Neutrophil (primary cell): Measurements from ENCODE around the gene SHC2.
"Not testable (repeated sequence)": the region's sequence is repeated elsewhere in the genome, so short reads cannot be mapped to it uniquely, and the experiment has no call there.

ENCODE experiments used
- H3K27ac ChIP-seq: fragments of 200-600 bp; sonication (generic); 2 replicates; pipeline ENCODE4 v1.5.1; 2016; ENCODE audit warnings: mild to moderate bottlenecking, moderate library complexity
- H3K27me3 ChIP-seq: fragments of 200-600 bp; sonication (generic); 2 replicates; pipeline ENCODE4 v1.6.0; 2016; ENCODE audit warnings: mild to moderate bottlenecking
- H3K36me3 ChIP-seq: fragments of 200-600 bp; sonication (generic); 2 replicates; pipeline ENCODE4 v1.5.1; 2017
- H3K4me1 ChIP-seq, 2 experiments: fragments of 200-600 bp in 1 of 2; sonication (generic) in 1 of 2; 1 replicate in 1 of 2; 2 replicates in 1 of 2; pipeline versions ENCODE4 v1.5.1 to v1.6.1; 2013 to 2016; ENCODE audit warnings: low read depth in 1 of 2, low read length in 1 of 2, mild to moderate bottlenecking in 1 of 2, moderate library complexity in 1 of 2; ENCODE audit not compliant: control insufficient read depth in 1 of 2, insufficient read depth in 1 of 2
- H3K4me3 ChIP-seq, 2 experiments: fragments of 200-600 bp in 1 of 2; sonication (generic) in 1 of 2; 1 replicate in 1 of 2; 2 replicates in 1 of 2; pipeline ENCODE4 v1.5.1; 2013 to 2016; ENCODE audit warnings: low read depth in 1 of 2, low read length in 1 of 2, mild to moderate bottlenecking in 1 of 2, moderate library complexity in 1 of 2
- H3K9me3 ChIP-seq: fragments of 200-600 bp; sonication (generic); 2 replicates; pipeline ENCODE4 v1.5.1; 2016
- CTCF ChIP-seq: fragments of 200-600 bp; sonication (generic); IDR thresholded peaks from 2 replicates; pipeline ENCODE4 v1.5.1; 2016; ENCODE audit warnings: antibody characterized with exemption

SHC2 gene

DNA sequence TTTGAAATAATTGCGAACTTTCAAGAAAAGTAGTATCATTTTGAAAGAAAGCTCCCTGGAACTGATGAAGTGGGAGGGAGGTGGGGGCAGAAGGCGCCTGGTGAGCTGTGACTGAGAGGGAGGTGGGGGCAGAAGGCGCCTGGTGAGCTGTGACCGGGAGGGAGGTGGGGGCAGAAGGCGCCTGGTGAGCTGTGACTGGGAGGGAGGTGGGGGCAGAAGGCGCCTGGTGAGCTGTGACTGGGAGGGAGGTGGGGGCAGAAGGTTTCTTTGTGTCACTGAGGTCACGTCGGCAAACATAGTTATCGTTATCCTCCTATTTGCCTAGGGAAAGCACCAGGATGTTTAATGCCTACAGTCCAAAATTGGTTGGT, 76.0 kb downstream of the SHC2 start:
- Histone ChIP-seq H3K27me3 (peaks cover 59% of the 10 kb centered on the region), H3K27ac (no peak overlapping the region), H3K9me3 (no peaks in the 10 kb centered on the region), H3K4me1 (no peaks in the 10 kb centered on the region), H3K36me3 (no peaks in the 10 kb centered on the region), H3K4me3 (no peak overlapping the region)
- no peak for TF ChIP-seq CTCF

DNA sequence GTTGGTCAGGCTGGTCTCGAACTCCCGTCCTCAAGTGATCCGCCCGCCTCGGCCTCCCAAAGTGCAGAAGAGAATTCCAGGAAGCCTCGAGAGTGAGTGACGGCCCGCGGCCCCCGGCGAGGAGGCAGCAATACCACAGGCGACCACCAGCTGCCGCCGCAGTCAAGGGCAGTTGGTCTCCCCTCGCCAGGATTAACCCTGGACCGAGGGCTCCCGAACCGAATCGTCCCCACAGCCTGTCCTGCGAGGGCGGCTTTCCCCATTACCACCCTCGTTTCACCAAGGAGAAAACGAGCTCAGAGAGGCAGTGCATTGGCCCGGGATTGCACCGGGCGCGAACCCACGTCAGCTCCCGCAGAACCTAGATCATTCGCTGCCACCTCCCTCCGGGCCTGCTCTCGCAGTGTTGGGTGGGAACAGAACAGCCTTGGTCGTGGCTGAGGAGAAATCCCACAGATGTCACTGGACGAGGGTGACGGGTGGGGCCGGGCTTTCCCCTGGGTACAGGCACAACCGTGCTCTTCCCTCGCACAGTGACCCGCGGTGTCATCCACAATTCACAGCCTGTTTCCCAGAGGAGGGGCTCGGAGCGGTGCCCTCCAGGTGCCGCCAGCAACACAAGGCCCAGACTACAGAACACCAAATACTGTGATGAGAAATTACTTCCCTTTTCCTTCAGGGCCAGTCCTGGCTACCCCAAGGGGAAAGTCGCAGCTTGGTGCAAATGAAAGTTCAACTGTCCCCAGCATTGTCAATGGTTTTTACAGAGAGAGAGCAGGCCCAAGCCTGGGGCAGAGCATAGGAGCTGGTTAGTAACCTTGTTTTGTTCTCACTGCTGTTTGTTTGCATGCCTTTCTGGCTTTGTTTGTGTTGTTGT, 76.7 kb downstream of the SHC2 start:
- Histone ChIP-seq H3K27ac (no peak overlapping the region), H3K9me3 (no peaks in the 10 kb centered on the region), H3K4me1 (no peaks in the 10 kb centered on the region), H3K36me3 (no peaks in the 10 kb centered on the region), H3K27me3 (peaks cover 54% of the 10 kb centered on the region), H3K4me3 (no peak overlapping the region)
- no peak for TF ChIP-seq CTCF

GRCh38 chr19:383040-383439, 77.8 kb downstream of the SHC2 start:
- Histone ChIP-seq H3K27ac (no peak overlapping the region), H3K36me3 (no peaks in the 10 kb centered on the region), H3K9me3 (no peaks in the 10 kb centered on the region), H3K4me3 (no peak overlapping the region), H3K4me1 (no peaks in the 10 kb centered on the region), H3K27me3 (peaks cover 47% of the 10 kb centered on the region)
- TF ChIP-seq CTCF, result no peak

- H3K4me3 ChIP-seq, H3K27ac ChIP-seq: not testable (repeated sequence)
Measured at GRCh38 chr19:382578-382977, 78.3 kb downstream of the SHC2 start.

DNA sequence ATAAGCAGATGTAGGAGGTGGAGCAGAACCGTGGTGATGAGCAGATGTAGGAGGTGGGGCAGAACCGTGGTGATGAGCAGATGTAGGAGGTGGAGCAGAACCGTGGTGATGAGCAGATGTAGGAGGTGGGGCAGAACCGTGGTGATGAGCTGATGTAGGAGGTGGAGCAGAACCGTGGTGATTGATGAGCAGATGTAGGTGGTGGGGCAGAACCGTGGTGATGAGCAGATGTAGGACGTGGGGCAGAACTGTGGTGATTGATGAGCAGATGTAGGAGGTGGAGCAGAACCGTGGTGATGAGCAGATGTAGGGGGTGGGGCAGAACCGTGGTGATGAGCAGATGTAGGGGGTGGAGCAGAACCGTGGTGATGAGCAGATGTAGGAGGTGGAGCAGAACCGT, 78.9 kb downstream of the SHC2 start:
- not testable (repeated sequence) for H3K27ac ChIP-seq, H3K4me1 ChIP-seq, H3K9me3 ChIP-seq, H3K4me3 ChIP-seq, H3K36me3 ChIP-seq
- peaks cover 41% of the 10 kb centered on the region for H3K27me3 ChIP-seq

More at GRCh38 chr19:382578-382977, 78.3 kb downstream of the SHC2 start:
- H3K27me3 ChIP-seq, result peaks cover 44% of the 10 kb centered on the region
- H3K4me1 ChIP-seq, H3K9me3 ChIP-seq, H3K36me3 ChIP-seq: not testable (repeated sequence)

- not testable (repeated sequence) for H3K4me3 ChIP-seq, H3K9me3 ChIP-seq, H3K36me3 ChIP-seq, H3K27ac ChIP-seq, H3K4me1 ChIP-seq
- peaks cover 33% of the 10 kb centered on the region for H3K27me3 ChIP-seq
Measured at GRCh38 chr19:380618-381219, 80.1 kb downstream of the SHC2 start.

DNA sequence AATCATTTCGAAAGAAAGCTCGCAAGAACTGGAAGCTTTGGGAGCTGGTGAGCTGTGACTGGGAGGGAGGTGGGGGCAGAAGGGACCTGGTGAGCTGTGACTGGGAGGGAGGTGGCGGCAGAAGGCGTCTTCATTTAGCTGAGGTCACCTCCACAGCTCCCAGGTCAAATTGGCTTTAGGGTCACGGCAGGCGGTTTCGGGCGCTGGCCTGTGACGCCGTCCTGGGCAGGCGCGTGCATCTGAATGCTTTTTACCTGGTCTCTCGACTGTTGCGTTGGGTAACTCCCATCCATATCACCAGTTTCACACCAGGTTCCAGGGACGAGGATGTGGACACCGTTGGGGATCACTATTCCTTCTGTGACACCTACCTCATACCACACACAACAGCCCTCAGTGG, 81.0 kb downstream of the SHC2 start:
- Histone ChIP-seq H3K36me3 (no peaks in the 10 kb centered on the region), H3K4me1 (no peaks in the 10 kb centered on the region), H3K4me3 (no peak overlapping the region), H3K9me3 (no peaks in the 10 kb centered on the region), H3K27me3 (peaks cover 28% of the 10 kb centered on the region), H3K27ac (no peak overlapping the region)
- no peak for TF ChIP-seq CTCF
